HUES64 (cell line): ENCODE data around the gene NTF4.

Experiments used
- H3K27ac ChIP-seq: 2 replicates; pipeline ENCODE4 v1.7.0; 2013; ENCODE audit warnings: low read depth, low read length, inconsistent platforms
- H3K27me3 ChIP-seq: 2 replicates; pipeline ENCODE4 v1.6.1; 2013; ENCODE audit warnings: mild to moderate bottlenecking, low read length; ENCODE audit not compliant: insufficient read depth
- H3K36me3 ChIP-seq: 2 replicates; pipeline ENCODE4 v1.6.1; 2013; ENCODE audit warnings: mild to moderate bottlenecking, low read length; ENCODE audit not compliant: insufficient read depth
- H3K4me1 ChIP-seq: 2 replicates; pipeline ENCODE4 v1.6.1; 2013; ENCODE audit warnings: mild to moderate bottlenecking, low read length, moderate library complexity; ENCODE audit not compliant: insufficient read depth
- H3K4me3 ChIP-seq: 2 replicates; pipeline ENCODE4 v1.5.1; 2013; ENCODE audit warnings: mild to moderate bottlenecking, low read length, moderate library complexity
- H3K9ac ChIP-seq: 2 replicates; pipeline ENCODE4 v1.6.1; 2013; ENCODE audit warnings: mild to moderate bottlenecking, low read depth, low read length
- H3K9me3 ChIP-seq: 2 replicates; pipeline ENCODE4 v1.6.1; 2013; ENCODE audit warnings: low read depth, low read length; ENCODE audit not compliant: insufficient read depth
- WGBS: fragments of 150-250, 120-280 bp; methylation state at CpG from one replicate; pipeline ENCODE4 v1.1.7; 2013; ENCODE audit warnings: missing lambda C conversion rate; 5-methylcytosine and 5-hydroxymethylcytosine counted together

The NTF4 gene

DNA sequence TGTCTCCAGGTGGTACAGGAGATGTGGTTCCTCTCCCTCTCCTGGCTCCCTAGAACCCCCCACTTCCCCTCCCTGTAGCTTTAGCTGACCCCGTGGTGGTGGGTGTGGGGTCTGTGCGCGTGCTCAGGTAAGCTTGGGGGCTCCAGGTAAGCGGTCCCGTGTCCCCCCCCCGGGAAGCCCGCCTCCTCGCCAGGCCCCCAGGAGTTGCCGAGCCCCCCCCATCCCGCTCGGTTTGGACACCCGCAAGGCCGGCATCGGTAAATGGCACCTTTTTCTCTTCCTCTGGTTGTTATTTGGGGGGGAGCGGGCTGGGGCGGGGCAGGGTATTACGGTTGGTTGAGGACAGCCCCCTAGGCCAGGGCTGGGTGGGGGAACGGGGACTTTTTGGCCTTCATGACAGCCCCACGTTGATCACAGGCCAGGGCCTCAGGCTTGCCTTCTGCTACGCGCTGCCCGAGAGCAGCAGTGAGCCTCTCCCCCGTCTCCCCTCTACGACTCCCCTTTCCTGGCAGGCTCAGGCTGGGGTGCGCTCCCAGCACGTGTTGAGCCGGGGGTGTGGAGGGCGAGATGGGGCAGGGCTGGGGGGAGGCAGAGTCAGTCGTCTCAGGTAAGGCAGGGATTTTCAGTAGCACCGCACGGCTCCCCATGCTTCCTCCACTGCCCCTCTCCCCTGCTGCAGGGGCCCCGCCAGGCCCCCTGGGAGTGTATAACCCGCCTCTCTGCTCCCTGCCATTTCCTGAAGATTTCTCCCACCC, 38.9 kb upstream of the NTF4 start:
- Histone ChIP-seq H3K9me3 (no peaks in the 10 kb centered on the region), H3K9ac (no peak overlapping the region), H3K36me3 (peaks cover 91% of the 10 kb centered on the region), H3K4me1 (no peaks in the 10 kb centered on the region), H3K4me3 (no peak overlapping the region), H3K27me3 (no peaks in the 10 kb centered on the region), H3K27ac (no peak overlapping the region)
- WGBS: 95% methylated on average over 32 of the region's 33 CpGs

DNA sequence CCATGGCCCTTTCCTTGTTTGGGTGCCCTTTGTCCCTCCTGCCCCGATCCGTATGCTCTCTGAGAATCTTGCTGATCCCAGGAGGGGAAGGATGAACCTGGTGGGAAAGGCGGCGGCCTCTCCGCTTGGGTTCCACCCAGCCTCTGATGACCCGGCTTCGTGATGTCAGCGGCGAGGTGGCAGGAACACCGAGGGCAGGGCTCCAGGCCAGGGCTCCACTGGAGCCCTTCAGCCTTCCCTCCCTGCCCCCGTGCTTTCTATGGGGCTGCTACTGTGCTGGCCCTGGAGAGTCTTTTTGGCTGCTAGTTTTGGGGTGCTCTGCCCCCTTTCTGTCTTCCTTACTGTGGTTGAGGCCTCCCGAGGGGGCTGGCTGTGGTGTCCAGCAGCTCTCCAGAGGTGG, 37.7 kb upstream of the NTF4 start:
- no peak overlapping the region for H3K9ac ChIP-seq
- no peak overlapping the region for H3K4me3 ChIP-seq
- no peaks in the 10 kb centered on the region for H3K4me1 ChIP-seq
- no peaks in the 10 kb centered on the region for H3K9me3 ChIP-seq
- WGBS: 96% methylated on average over 12 of the region's 12 CpGs
- H3K36me3 ChIP-seq: peaks cover 87% of the 10 kb centered on the region
- no peak overlapping the region for H3K27ac ChIP-seq
- H3K27me3 ChIP-seq: no peaks in the 10 kb centered on the region

DNA sequence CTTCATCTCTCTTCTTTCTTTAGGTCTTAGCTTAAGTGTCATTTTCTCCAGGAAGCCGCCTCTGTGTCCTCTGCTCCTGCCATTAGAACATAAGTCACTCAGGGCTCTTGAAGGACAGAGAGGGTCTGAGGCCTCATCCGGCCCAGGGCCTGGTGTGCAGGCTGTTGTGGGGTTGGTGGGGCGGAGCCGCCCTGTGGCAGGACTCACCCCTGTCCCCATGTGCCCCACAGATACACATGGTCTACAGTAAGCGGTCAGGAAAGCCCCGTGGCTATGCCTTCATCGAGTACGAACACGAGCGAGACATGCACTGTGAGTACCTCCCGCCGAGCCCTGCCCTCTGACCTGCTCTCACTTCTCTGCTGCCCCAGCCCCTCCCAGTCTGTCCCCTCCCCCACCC, 36.5 kb upstream of the NTF4 start:
- H3K27me3 ChIP-seq: no peaks in the 10 kb centered on the region
- no peak overlapping the region for H3K4me3 ChIP-seq
- H3K36me3 ChIP-seq: peaks cover 82% of the 10 kb centered on the region
- H3K4me1 ChIP-seq: no peaks in the 10 kb centered on the region
- no peak overlapping the region for H3K9ac ChIP-seq
- H3K27ac ChIP-seq: no peak overlapping the region
- WGBS: 91% methylated on average over 12 of the region's 12 CpGs
- no peaks in the 10 kb centered on the region for H3K9me3 ChIP-seq

- Histone ChIP-seq H3K9me3 (no peaks in the 10 kb centered on the region), H3K36me3 (peaks cover 84% of the 10 kb centered on the region), H3K4me3 (no peak overlapping the region), H3K4me1 (no peaks in the 10 kb centered on the region), H3K9ac (no peak overlapping the region), H3K27ac (no peak overlapping the region), H3K27me3 (no peaks in the 10 kb centered on the region)
- WGBS: 95% methylated on average over 4 of the region's 4 CpGs
Measured at GRCh38 chr19:49098795-49099194, 34.2 kb upstream of the NTF4 start.

- peak overlapping the region; percentile 45; the same call in 1 of the 2 replicates for H3K27ac ChIP-seq
- no peaks in the 10 kb centered on the region for H3K9me3 ChIP-seq
- H3K4me1 ChIP-seq: no peaks in the 10 kb centered on the region
- H3K4me3 ChIP-seq: no peak overlapping the region
- H3K27me3 ChIP-seq: no peaks in the 10 kb centered on the region
- H3K9ac ChIP-seq: no peak overlapping the region
- H3K36me3 ChIP-seq: peaks cover 83% of the 10 kb centered on the region
- WGBS: 72% methylated on average over 8 of the region's 8 CpGs
Measured at GRCh38 chr19:49097453-49098288, 33.1 kb upstream of the NTF4 start.

- no peak overlapping the region for H3K4me3 ChIP-seq
- WGBS: 93% methylated on average over 23 of the region's 23 CpGs
- no peaks in the 10 kb centered on the region for H3K9me3 ChIP-seq
- H3K9ac ChIP-seq: no peak overlapping the region
- no peak overlapping the region; the same call in 1 of the 2 replicates for H3K27ac ChIP-seq
- peaks cover 89% of the 10 kb centered on the region for H3K36me3 ChIP-seq
- no peaks in the 10 kb centered on the region for H3K4me1 ChIP-seq
- H3K27me3 ChIP-seq: no peaks in the 10 kb centered on the region
Measured at GRCh38 chr19:49094505-49095482, 30.2 kb upstream of the NTF4 start.

DNA sequence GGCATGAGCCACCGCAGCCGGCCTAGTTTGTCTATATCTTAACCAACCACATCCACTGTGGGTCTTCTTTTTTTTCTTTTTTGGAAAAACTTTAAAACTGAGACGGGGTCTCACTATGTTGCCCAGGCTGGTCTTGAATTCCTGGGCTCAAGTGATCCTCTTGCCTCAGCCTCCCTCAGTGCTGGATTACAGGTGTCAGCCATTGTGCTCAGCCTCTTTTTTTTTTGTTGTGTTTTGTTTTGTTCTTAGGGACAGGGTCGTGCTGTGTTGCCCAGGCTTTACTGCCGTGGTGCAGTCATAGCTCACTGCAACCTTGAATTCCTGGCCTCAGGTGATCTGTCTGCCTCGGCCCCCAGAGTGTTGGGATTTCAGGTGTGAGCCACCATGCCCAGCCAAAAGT, 28.1 kb upstream of the NTF4 start:
- 94% methylated on average over 6 of the region's 6 CpGs for WGBS
- H3K9me3 ChIP-seq: no peaks in the 10 kb centered on the region
- H3K27me3 ChIP-seq: no peaks in the 10 kb centered on the region
- H3K9ac ChIP-seq: no peak overlapping the region
- no peak overlapping the region for H3K27ac ChIP-seq
- H3K4me3 ChIP-seq: no peak overlapping the region
- H3K36me3 ChIP-seq: peaks cover 84% of the 10 kb centered on the region
- H3K4me1 ChIP-seq: no peaks in the 10 kb centered on the region

- peaks cover 89% of the 10 kb centered on the region for H3K36me3 ChIP-seq
- H3K9me3 ChIP-seq: no peaks in the 10 kb centered on the region
- H3K9ac ChIP-seq: no peak overlapping the region
- H3K4me3 ChIP-seq: no peak overlapping the region
- H3K27ac ChIP-seq: no peak overlapping the region
- WGBS: 96% methylated on average over 17 of the region's 17 CpGs
- H3K4me1 ChIP-seq: no peaks in the 10 kb centered on the region
- no peaks in the 10 kb centered on the region for H3K27me3 ChIP-seq
Measured at GRCh38 chr19:49091391-49092038, 26.9 kb upstream of the NTF4 start.

GRCh38 chr19:49086296-49086695, 21.7 kb upstream of the NTF4 start:
- H3K27me3 ChIP-seq: no peaks in the 10 kb centered on the region
- peaks cover 44% of the 10 kb centered on the region for H3K36me3 ChIP-seq
- H3K9me3 ChIP-seq: no peaks in the 10 kb centered on the region
- peak overlapping the region; percentile 99 for H3K9ac ChIP-seq
- WGBS: 68% methylated on average over 11 of the region's 11 CpGs
- peak overlapping the region; percentile 98; the same call in 1 of the 2 replicates for H3K27ac ChIP-seq
- peak overlapping the region; percentile 99 for H3K4me3 ChIP-seq
- peaks cover 3% of the 10 kb centered on the region for H3K4me1 ChIP-seq

DNA sequence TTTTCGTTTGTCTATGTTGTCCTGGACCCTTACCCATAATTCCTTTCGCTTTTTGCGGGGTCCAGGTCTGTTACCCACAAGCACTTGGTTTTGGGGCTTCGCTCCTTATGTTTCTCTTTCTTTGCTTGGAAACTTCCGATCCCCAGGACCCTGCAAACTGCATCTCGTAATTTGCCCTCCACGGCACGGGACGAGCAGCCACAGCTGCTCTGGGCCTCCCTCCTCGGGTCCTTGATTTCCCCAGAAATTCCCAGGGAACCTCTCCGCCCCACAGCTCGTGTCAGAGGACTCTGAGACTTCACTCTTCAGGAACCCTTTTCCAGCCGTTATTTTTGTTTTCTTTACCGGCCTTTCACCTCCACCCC, 21.2 kb upstream of the NTF4 start:
- Histone ChIP-seq H3K36me3 (peaks cover 39% of the 10 kb centered on the region), H3K9me3 (no peaks in the 10 kb centered on the region), H3K4me3 (peak overlapping the region; percentile 99), H3K9ac (peak overlapping the region; percentile 99), H3K4me1 (peaks cover 3% of the 10 kb centered on the region), H3K27me3 (no peaks in the 10 kb centered on the region), H3K27ac (peak overlapping the region; percentile 98)
- 3% methylated on average over 14 of the region's 14 CpGs for WGBS
